IMR-90 (cell line): ENCODE measurements around the gene NXN. TPM values are rescaled to one million over a fixed set of nuclear protein-coding genes. Genes with fewer than 3 reads are reported as not detected.

Experiments
- ATAC-seq: fragments of 200-7000 bp; cut with Tn5 transposase; 2 replicates; pipeline ENCODE4 v1.9.1; 2020; ENCODE audit warnings: low read depth, mild to moderate bottlenecking, moderate library complexity
- BruUV-seq: library from RNA; stranded (reverse); fragments of 400-500 nt; replicated peaks from 2 replicates; lab custom pipeline; 2021; lab: Mats Ljungman, UMichigan
- CTCF ChIA-PET: fragments of 300-600 bp; formaldehyde crosslinking; extraction: SDS; loops from one replicate; lab custom pipeline; 2021; ENCODE audit warnings: antibody characterized with exemption; lab: Yijun Ruan, JAX
- POLR2A ChIA-PET: fragments of 300-600 bp; sonication (Branson Sonifier 250); formaldehyde crosslinking; loops from one replicate; lab custom pipeline; 2022; ENCODE audit warnings: antibody characterized with exemption; ENCODE audit not compliant: unreplicated experiment; lab: Charles Lee
- DNase-seq: peaks from one replicate; pipeline ENCODE4 v3.0.0; 2013
- H2AFZ ChIP-seq: replicated peaks from 2 replicates; pipeline ENCODE3; 2013; ENCODE audit warnings: low read length, mild to moderate bottlenecking; ENCODE audit not compliant: poor library complexity
- H2AK5ac ChIP-seq: 2 replicates; pipeline ENCODE4 v1.6.1; 2013; ENCODE audit warnings: low read depth, low read length, inconsistent platforms
- H2AK9ac ChIP-seq: replicated peaks from 2 replicates; pipeline ENCODE3; 2013; ENCODE audit warnings: mild to moderate bottlenecking, low read depth, low read length, moderate library complexity; ENCODE audit not compliant: poor library complexity
- H2BK120ac ChIP-seq: 2 replicates; pipeline ENCODE4 v1.6.1; 2013; ENCODE audit warnings: low read depth, low read length, inconsistent platforms
- H2BK15ac ChIP-seq: 3 replicates; pipeline ENCODE4 v1.6.1; 2013; ENCODE audit warnings: low read depth, low read length, inconsistent platforms
- H2BK20ac ChIP-seq: 2 replicates; pipeline ENCODE4 v1.6.1; 2013; ENCODE audit warnings: low read depth, mild to moderate bottlenecking, inconsistent platforms, low read length, moderate library complexity
- H2BK5ac ChIP-seq: 2 replicates; pipeline ENCODE4 v1.6.1; 2013; ENCODE audit warnings: mild to moderate bottlenecking, low read depth, low read length, inconsistent platforms; ENCODE audit not compliant: poor library complexity, severe bottlenecking
- H3K14ac ChIP-seq: replicated peaks from 2 replicates; pipeline ENCODE4 v1.6.1; 2013; ENCODE audit warnings: low read depth, low read length, inconsistent platforms
- H3K18ac ChIP-seq: 2 replicates; pipeline ENCODE4 v1.6.1; 2013; ENCODE audit warnings: low read depth, low read length, control low read depth
- H3K23ac ChIP-seq: 2 replicates; pipeline ENCODE4 v1.6.1; 2013; ENCODE audit warnings: low read depth, low read length, inconsistent platforms
- H3K27ac ChIP-seq: 2 replicates; pipeline ENCODE4 v1.5.1; 2013; ENCODE audit warnings: mild to moderate bottlenecking, control low read depth, low read length; ENCODE audit not compliant: insufficient read depth
- H3K27me3 ChIP-seq: 2 replicates; pipeline ENCODE4 v1.6.1; 2013; ENCODE audit warnings: low read length; ENCODE audit not compliant: control insufficient read depth, insufficient read depth
- H3K36me3 ChIP-seq: 2 replicates; pipeline ENCODE4 v1.6.1; 2013; ENCODE audit warnings: low read length, mixed read lengths; ENCODE audit not compliant: control insufficient read depth, insufficient read depth
- H3K4ac ChIP-seq: 2 replicates; pipeline ENCODE4 v1.6.1; 2013; ENCODE audit warnings: low read depth, low read length, inconsistent platforms
- H3K4me1 ChIP-seq: 2 replicates; pipeline ENCODE4 v1.6.1; 2013; ENCODE audit warnings: low read length, mixed read lengths; ENCODE audit not compliant: control insufficient read depth, insufficient read depth
- H3K4me2 ChIP-seq: 2 replicates; pipeline ENCODE4 v1.6.1; 2013; ENCODE audit warnings: low read depth, mild to moderate bottlenecking, control low read depth, low read length, moderate library complexity
- H3K4me3 ChIP-seq: 2 replicates; pipeline ENCODE4 v1.5.1; 2013; ENCODE audit warnings: low read depth, mild to moderate bottlenecking, control low read depth, low read length, moderate library complexity; ENCODE audit not compliant: insufficient read depth
- H3K56ac ChIP-seq: 2 replicates; pipeline ENCODE4 v1.6.1; 2013; ENCODE audit warnings: low read length, inconsistent platforms; ENCODE audit not compliant: insufficient read depth; ENCODE audit errors: extremely low read depth
- H3K79me1 ChIP-seq, 2 experiments: 2 replicates each; pipeline ENCODE4 v1.6.1; 2013; ENCODE audit warnings: low read length in 2 of 2, inconsistent platforms in 1 of 2, low read depth in 1 of 2
- H3K9ac ChIP-seq: 2 replicates; pipeline ENCODE4 v1.6.1; 2013; ENCODE audit warnings: low read depth, low read length, control low read depth
- H3K9me1 ChIP-seq: 2 replicates; pipeline ENCODE4 v1.6.1; 2013; ENCODE audit warnings: low read length, inconsistent platforms; ENCODE audit not compliant: insufficient read depth
- H3K9me3 ChIP-seq: 2 replicates; pipeline ENCODE4 v1.6.1; 2013; ENCODE audit warnings: low read length; ENCODE audit not compliant: control insufficient read depth, insufficient read depth
- H4K20me1 ChIP-seq: 2 replicates; pipeline ENCODE4 v1.6.1; 2013; ENCODE audit warnings: low read length, inconsistent platforms; ENCODE audit not compliant: insufficient read depth
- H4K5ac ChIP-seq: 2 replicates; pipeline ENCODE4 v1.6.1; 2013; ENCODE audit warnings: mild to moderate bottlenecking, low read depth, low read length, control low read depth
- H4K8ac ChIP-seq, 2 experiments: 2 replicates each; pipeline ENCODE4 v1.6.1; 2013; ENCODE audit warnings: low read depth in 2 of 2, low read length in 2 of 2, control low read depth in 1 of 2, inconsistent platforms in 1 of 2
- H4K91ac ChIP-seq: 2 replicates; pipeline ENCODE4 v1.6.1; 2013; ENCODE audit warnings: low read depth, low read length, inconsistent platforms; ENCODE audit not compliant: insufficient read depth
- BHLHE40 ChIP-seq: fragments of 150-350 bp; IDR thresholded peaks from 2 replicates; pipeline ENCODE4 v1.6.1; 2016; ENCODE audit warnings: mild to moderate bottlenecking, low read depth, low read length
- MXI1 ChIP-seq: IDR thresholded peaks from 2 replicates; pipeline ENCODE4 v1.6.1; 2012; ENCODE audit warnings: low read depth, mild to moderate bottlenecking, low read length, moderate library complexity, borderline replicate concordance
- POLR2A ChIP-seq: IDR thresholded peaks from 2 replicates; pipeline ENCODE4 v1.6.1; 2012; ENCODE audit warnings: mild to moderate bottlenecking, low read depth, low read length
- RAD21 ChIP-seq: IDR thresholded peaks from 2 replicates; pipeline ENCODE4 v1.6.1; 2012; ENCODE audit warnings: low read length, improper control_type of control experiment
- RFX5 ChIP-seq: IDR thresholded peaks from 2 replicates; pipeline ENCODE4 v1.8.0; 2012; ENCODE audit warnings: low read depth, mild to moderate bottlenecking, low read length, moderate library complexity
- WGBS, 2 experiments: methylation state at CpG; one replicate each; pipeline versions ENCODE4 v1.1.5 to v1.1.7; 2013; ENCODE audit warnings: missing lambda C conversion rate in 2 of 2; ENCODE audit not compliant: insufficient read length in 1 of 2; ENCODE audit errors: extremely low coverage in 2 of 2; 5-methylcytosine and 5-hydroxymethylcytosine counted together
- dilution Hi-C: fragments of 300-500 bp; cut with HindIII; formaldehyde crosslinking; loops from one replicate; pipeline ENCODE4 v1.14.3; 2018; ENCODE audit warnings: low sequenced_read_pairs; ENCODE audit not compliant: unreplicated experiment
- in situ Hi-C: fragments of 300-500 bp; cut with MboI; formaldehyde crosslinking; loops from 3 replicates; pipeline ENCODE4 v1.14.3; 2019; ENCODE audit warnings: low sequenced_read_pairs, inconsistent platforms, mixed read lengths
- intact Hi-C: fragments of 100-400 bp; cut with micrococcal nuclease; formaldehyde crosslinking; loops from 2 replicates; pipeline ENCODE4 v1.10.0; 2022
- polyA plus RNA-seq, 3 experiments: library from polyadenylated mRNA; depleted of rRNA; stranded (reverse); fragments of >200 nt; gene quantifications; 2 replicates each; pipeline ENCODE4 v1.2.3, GENCODE V29; 2012; ENCODE audit warnings: low replicate concordance in 1 of 3
- total RNA-seq: library from RNA; depleted of rRNA; stranded (reverse); fragments of >200 nt; gene quantifications from 2 replicates; pipeline ENCODE4 v1.2.3, GENCODE V29; 2012

NXN gene
- total and polyA plus RNA-seq, 2 of the 4 experiments (the other 2 are of a cell fraction) = 52.5 to 116 TPM

- H4K5ac ChIP-seq = no peak overlapping the region
- H2AK5ac ChIP-seq = no peak overlapping the region
- no peak overlapping the region for H3K18ac ChIP-seq
- H3K4me3 ChIP-seq = no peak overlapping the region
- CTCF ChIA-PET = no interaction called here
- no peak overlapping the region for H3K9ac ChIP-seq
- no peak overlapping the region for H3K56ac ChIP-seq
- H3K4me2 ChIP-seq = no peak overlapping the region
- dilution Hi-C loops = loop anchor here (25.0 kb wide), 1 partner anchor 188 kb away; the partner anchor contains the start of genes NXN and TIMM22
- H3K14ac ChIP-seq = no peak overlapping the region
- peaks cover 2% of the 10 kb centered on the region; the same call in 1 of the 2 replicates for H3K9me1 ChIP-seq
- intact Hi-C loops = loop anchor here (10.0 kb wide), 1 partner anchor 106 kb away; no protein-coding TSS in a partner anchor
- H2BK120ac ChIP-seq = no peak overlapping the region
- H3K4ac ChIP-seq = no peak overlapping the region
- ATAC-seq (no peak), DNase-seq (no peak)
- peaks cover 21% of the 10 kb centered on the region for H4K20me1 ChIP-seq
- H4K91ac ChIP-seq = no peak overlapping the region
- H3K9me3 ChIP-seq = no peaks in the 10 kb centered on the region
- H2BK15ac ChIP-seq = no peak overlapping the region
- TF ChIP-seq MXI1 (no peak), RFX5 (no peak), BHLHE40 (no peak), RAD21 (no peak), POLR2A (no peak)
- POLR2A ChIA-PET = no interaction called here
- WGBS, 2 experiments = no CpG with 5 or more reads among the region's 11 CpGs
- no peak overlapping the region for H3K23ac ChIP-seq
- no peak overlapping the region for H2BK20ac ChIP-seq
- no peaks in the 10 kb centered on the region; a peak in 1 of 4 replicates for H3K79me1 ChIP-seq
- no peak overlapping the region for H2AK9ac ChIP-seq
- BruUV-seq = no TSS peak
- H3K4me1 ChIP-seq = peaks cover 5% of the 10 kb centered on the region; the same call in 1 of the 2 replicates
- peaks cover 63% of the 10 kb centered on the region for H3K36me3 ChIP-seq
- in situ Hi-C loops = no loop called here
- H3K27ac ChIP-seq = no peak overlapping the region
- no peak overlapping the region for H2BK5ac ChIP-seq
- no peaks in the 10 kb centered on the region for H3K27me3 ChIP-seq
- no peak overlapping the region for H4K8ac ChIP-seq
- H2AFZ ChIP-seq = peak overlapping the region; percentile 43
Measured at GRCh38 chr17:799261-799660, 180.3 kb downstream of the NXN start.
